CD4-positive, alpha-beta T cell treated with Interleukin-10 for 1 hour (primary cell): ENCODE results near the gene CD33.
A peak's percentile ranks its signal among the peaks of the same experiment; 100 is the strongest.

Source experiments
- DNase-seq: peaks from one replicate; pipeline ENCODE4 v3.0.0-alpha.2; 2020

The CD33 gene

DNA sequence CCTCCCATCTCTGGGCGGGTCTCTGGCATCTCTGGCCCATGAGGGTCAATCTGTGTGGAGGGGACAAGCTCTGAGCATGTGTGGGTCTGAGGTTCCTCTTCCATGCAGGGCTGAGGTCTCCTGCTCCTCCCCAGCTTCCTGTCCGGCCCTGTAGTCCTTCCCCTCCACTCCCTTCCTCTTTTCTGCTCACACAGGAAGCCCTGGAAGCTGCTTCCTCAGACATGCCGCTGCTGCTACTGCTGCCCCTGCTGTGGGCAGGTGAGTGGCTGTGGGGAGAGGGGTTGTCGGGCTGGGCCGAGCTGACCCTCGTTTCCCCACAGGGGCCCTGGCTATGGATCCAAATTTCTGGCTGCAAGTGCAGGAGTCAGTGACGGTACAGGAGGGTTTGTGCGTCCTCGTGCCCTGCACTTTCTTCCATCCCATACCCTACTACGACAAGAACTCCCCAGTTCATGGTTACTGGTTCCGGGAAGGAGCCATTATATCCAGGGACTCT lies at the start of gene CD33:
Gene CD33 (plus strand): TSS at position 183 of the 496 bp plus-strand sequence. CDS start 39 bp downstream, at position 222.
- DNase-seq, result peak; percentile 4

DNA sequence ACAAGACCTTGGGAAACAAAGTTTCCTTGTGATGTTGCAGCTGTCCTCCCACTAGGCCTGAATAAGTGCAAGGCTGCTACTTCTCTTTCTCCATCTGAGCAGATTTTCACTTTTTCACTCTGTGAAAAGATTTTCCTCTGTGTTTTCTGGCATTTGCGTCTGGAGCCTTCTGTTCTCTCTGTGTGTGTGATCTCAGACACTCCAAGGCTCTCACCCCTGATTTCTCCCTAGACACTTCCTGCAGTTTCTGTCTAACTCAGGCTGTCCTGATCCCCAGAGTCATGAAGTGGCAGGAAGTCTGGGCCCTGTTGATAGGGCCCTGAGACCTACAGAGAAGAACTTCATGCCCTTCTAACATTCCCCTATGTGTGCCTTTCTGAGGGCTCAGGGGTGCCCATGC lies 45.6 kb upstream of the CD33 start:
- no peak for DNase-seq

DNA sequence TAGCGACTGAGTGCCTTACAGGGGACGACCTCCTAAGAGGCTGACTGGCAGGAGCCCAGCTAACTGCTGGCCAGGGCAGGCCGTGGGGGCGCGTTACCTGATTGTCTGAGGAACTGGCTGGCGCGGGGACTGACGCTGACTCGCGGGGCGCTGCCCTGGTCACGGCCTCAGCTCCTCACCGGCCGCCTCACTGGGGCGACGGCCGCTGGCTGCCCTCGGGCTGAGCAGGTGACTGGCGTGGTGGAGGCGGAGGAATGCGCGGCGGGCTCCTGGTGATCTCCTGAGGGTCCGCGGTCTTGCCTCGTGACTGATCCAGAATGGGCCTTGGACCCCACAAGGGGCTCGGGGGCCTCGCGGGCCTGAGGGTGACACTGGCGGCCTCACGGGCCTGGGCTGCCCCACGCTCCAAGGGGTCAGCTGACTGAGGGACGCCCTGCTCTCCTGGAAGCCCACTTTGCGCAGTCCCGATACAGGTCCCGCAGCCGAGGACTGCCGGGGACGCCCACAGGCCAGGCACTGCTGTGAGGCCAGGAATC lies 43.4 kb upstream of the CD33 start:
- no peak for DNase-seq

DNA sequence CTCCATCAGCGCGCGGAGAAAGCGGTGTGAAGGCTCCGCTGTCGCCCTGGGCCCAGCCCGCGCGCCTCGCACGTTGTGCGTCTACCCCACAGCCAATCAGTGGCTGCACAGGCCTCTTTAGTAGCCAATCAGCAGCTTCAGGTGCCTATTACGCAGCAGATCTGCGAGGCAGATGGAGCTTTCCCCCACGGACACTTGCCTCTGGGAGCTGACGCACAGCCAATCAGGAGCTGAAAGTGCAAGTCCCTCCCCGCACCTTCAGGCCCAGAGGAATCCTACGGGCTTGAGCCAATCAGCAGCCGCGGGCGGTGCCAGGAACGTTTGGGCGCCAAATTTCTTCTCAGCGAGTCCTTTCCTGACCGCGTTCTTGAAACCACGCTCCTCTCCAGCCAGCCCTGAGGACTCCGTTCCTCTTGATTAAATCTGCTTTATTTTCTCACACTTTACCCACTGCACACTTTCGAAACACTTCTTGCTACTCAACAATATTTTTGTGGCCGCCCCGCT lies 42.9 kb upstream of the CD33 start:
- no peak for DNase-seq

DNA sequence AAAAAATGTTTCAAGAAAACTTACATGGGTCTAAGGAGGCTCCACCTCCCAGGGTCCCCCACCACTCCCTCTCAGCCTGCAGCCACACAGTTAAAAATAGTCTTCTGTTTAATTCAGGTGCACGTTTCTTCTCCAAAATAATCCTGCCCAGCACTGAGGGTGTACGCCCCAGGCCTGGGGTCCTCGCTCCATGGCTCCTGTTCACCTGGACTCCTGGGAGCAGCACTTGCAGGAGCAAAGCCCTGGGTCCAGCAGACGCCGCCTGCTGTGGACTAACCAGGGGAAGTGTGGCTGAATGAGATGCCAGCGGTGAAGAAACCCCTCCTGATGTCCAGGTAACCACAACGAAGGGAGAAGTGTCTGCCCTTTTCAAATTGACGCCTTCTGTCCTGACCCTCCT lies 41.3 kb upstream of the CD33 start:
- DNase-seq, result no peak

DNA sequence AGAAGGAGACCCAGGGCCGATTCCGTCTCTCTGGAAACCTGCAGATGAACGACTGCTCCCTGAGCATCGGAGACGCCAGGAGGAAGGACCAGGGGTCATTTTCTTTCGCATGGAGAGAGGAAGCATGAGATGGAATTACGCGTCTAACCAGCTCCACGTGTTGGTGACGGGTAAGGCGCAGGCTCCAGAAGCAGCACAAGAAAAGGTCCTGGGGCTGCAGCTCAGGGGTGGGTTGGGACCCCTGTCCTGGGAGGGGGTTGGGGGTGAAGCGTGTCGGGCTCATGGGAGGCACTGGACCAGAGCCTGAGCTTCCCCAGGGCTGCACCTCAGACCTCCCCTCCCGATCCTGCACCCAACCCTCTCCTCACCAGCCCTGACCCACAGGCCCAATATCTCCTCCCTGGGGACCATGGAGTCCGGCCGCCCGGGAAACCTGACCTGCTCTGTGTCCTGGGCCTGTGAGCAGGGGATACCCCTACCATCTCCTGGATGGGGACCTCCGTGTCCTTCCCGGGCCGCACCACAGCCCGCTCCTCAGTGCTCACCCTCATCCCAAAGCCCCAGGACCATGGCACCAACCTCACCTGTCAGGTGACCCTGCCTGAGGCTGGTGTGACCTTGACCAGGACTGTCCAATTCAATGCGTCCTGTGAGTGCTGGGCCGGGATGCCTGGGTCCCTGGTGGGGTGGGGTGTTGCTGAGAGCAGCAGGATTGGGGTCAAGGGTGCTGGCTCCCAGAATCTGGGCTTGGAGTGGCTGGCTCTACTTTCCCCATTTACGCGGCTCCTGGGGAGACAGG lies 39.6 kb upstream of the CD33 start:
- DNase-seq, result no peak

DNA sequence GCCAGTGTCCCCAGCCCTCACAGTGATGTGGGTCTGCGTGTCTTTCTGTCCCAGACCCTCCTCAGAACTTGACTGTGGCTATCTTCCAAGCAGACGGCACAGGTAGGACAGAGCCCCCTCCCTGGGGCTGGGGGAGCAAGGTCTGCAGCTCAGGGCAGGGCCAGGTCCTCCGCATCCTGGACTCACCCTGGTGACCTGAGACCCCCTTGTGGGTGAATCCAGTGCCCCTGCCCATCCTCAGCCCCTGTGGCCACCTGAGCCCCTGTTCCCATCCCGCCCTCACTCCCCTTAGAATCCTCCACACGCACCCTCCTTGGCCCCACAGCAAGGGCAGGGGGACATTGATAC lies 39.0 kb upstream of the CD33 start:
- no peak for DNase-seq

DNA sequence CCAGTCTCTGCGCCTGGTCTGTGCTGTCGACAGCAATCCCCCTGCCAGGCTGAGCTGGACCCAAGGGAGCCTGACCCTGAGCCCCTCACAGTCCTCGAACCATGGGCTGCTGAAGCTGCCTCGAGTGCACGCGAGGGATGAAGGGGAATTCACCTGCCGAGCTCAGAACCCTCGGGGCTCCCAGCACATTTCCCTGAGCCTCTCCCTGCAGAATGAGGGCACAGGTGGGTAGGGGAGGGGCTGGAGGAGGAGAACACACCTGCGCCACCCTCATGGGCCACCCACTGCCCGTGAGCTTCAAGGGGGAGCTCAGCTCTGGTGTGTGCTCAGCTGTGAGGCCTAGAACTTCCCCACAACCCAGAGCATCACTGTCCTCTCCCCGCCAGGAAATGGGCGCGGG lies 38.6 kb upstream of the CD33 start:
- no peak for DNase-seq

DNA sequence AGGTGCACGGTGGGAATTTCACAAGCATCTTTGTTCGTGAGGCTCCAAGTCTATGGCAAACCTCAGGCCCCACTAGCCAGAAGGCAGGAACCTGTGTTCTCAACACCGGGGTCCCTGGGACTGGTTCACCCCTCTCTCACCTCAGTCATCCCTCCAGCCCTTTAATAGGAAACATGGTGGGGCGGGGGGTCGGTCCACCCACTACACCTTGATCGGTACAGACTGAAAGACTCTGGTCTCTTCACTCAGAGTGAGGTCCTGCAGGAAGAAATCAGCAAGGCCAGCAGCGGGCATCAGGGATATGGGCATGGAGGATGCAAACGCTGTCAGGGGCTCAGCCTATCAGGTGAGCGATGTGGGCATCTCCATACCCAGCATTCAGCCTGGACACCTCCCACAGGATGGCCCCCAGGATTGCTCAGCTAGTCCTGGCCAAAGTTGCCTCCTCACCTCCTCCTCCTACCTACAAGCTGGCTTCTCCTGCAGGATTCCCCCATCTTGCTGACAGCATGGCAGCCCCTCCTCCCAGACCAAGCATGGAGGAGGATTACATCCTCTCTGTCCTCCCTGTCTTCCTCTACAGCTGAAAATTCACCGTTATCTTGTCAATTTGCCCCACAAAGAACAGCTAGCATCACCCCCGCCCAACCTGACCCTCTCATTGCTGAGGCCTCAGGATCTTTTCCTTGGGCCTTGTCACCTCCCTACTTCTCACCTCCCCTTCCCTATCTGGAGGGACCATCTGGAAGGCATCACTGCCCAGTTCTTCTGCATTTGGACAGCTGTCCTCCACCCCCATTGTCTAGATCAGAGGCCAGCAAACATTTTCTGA lies 37.3 kb upstream of the CD33 start:
- DNase-seq, result no peak

DNA sequence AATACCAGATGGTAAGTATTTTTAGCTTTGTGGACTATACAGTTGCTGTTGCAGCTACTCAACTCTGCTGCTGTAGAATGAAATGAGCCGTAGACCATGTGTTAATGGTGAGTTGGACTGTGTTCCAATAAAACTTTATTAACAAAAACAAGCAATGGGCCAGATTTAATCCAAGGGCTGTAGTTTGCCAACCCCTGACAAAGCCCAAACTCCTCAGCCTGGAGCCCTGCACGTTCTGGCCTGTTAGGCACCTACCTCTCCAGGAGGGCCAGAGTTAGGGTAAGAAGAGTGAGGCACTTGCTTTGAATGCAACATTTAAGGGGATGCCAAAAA lies 36.7 kb upstream of the CD33 start:
- DNase-seq, result no peak

DNA sequence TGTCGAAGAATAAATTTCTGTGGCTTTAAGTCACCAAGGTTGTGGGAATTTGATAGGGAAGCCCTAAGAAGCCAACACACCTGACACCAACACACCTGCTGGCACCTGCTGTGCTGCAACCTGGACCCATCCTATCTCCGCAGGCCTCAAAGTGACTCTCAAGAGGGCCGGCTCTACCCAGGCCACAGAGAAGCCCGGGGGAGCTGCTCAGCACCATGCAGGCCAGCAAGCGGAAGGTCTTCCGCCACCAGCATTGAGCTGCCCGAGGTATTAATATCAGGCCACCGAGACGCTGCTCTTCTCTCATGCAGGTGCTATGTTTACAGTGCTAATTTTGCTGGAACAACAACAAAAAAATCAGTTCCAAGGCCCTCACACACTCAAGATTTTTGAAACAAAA lies 32.2 kb upstream of the CD33 start:
- no peak for DNase-seq

DNA sequence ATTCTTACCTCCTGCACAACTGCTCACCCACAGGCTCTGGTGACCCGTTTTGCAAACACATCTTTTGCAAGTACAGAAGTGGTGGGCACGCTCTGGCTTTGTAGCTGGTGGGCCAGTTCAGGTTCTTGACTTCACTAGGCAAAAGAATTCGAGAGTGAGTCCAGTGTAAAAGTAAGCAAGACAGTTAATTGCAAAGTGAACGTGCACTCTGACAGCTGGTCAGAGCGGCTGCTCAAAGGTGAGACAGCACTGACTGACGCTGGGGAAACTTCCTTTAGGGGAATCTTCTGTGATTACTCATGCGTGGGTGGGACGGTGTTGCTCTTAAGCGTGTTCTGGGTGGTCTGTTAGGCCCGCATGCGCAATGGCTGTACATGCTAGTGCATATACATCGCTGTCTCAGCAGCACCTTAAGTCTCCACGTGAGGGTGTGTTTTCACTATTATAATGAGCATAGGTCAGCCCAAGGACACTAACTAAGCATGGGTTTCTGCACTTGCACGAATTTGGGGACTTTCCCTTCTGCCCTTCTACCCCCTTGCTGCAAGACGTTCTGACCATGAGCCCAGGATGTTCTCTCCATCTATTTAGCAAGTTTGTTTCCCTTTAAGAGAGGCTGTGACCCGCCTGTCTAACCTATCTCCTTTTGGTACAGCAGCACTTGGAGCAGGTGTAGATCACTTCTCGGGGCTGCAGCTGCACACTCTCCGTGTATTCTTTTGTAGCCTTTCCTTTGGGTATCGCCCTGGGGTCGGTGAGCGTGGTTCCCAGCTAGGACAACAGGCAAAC lies 30.2 kb upstream of the CD33 start:
- DNase-seq, result no peak

DNA sequence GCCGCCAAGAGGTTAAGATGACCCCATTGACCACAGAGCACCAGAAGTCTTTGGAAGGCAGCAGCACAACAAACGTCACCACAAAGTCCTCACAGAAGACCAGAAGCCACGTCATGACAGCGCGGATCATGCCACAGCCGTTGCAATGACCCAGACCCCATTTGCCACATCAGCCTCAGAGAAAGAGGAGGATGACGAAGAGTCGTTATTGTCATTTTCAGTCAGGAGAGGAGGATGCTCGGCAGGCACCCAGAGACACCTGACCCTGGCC lies 29.6 kb upstream of the CD33 start:
- no peak for DNase-seq

DNA sequence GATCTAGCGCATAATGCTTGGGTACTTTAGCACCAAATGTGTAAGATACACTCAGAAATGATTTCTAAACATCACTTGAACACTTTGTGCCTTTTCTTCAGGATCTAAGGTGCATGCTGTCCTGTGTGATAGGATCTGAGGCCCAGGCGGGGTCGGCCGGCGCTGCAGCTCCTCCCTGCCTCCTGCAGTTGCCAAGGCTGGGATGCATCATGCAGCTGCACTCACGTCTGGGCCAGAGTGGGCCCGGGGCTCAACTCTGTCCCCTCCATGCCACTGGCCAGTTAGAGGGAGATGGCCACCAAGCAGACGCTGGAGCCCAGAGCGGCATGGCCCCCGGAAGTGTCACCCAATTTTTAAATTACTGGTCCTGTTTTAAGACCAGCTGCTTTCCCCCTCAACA lies 29.3 kb upstream of the CD33 start:
- DNase-seq, result no peak

DNA sequence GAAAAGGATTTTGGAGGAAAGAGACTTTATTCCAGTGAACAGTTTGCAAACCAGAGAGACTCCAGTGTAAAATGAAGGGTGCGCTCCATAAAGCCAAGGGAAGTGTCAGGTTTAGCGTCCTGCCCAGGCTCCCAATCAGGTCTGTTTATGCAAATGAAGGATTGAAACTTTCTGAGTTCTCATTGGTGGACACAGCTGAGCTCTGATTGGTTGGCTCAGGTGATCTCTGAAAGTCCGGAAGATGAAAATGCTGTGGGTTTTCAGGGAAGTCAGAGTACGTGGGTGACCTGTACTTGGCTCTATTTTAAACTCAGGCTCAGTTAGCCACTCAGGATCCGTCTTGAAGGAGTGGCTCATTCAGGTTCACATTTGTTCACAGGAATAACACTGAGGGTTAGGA lies 28.7 kb upstream of the CD33 start:
- DNase-seq, result no peak

DNA sequence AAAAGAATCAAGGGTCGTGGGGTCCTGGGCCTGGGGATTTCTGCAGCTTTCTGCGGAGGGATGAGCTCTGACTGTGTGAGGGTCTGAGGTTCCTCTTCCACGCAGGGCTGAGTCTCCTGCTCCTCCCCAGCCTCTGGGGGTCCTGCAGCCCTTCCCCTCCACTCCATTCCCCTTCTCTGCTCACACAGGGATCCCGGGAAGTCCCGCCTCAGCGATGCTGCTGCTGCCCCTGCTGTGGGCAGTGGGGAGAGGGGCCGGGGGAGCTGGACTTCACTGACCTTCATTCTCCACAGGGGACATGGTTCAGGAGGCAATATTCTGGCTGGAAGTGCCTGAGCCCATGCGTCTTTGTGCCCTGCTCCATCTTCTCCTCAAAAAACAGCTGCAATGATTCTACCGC lies 26.2 kb upstream of the CD33 start:
- no peak for DNase-seq

DNA sequence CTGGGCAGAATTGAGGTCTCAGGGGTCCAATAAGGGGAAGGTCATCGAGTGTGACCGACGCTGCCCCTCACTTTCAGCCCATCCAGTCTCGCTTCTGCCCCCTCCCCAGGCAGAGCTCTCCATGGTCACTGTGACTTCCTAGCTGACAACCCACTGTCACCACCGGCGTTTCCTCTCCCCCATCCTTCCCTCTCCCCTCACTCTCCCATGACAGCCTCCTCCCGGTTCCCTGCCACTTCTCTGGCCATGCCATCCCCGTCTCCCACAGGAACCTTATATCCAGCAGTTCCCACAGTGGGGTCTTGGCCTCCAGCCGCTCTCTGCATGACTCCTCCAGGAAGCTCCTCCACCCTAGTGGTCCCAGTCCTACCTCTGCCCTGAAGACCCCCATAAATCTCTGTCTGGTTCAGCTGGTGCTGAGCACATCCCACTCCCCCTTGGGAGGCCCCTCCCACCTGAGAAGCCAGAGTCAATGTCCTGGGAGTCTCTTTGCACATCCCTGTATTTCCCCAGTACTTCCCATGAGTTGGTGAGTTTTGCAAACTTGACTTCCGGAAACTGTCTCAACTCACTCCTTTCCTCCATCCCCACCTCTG lies 24.7 kb upstream of the CD33 start:
- no peak for DNase-seq

DNA sequence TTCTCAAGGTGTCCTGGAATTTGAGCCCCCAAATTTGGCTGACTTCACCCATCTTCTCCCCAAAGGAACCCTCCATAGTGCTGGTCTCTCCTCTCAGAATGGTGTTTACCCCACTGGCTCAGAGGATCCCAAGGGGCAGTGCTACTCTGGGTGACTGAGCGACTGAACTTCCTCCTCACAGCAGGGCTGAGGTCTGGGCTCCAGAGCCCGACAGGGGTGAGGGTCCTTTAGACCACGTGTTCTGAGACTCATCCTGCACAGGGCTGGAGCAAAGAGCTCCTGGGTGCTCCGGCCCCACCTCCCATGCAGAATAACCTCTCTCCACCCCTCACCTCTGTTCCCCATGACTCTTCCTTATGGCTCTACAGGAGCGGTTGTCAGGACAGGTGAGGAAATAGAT lies 23.2 kb upstream of the CD33 start:
- no peak for DNase-seq

DNA sequence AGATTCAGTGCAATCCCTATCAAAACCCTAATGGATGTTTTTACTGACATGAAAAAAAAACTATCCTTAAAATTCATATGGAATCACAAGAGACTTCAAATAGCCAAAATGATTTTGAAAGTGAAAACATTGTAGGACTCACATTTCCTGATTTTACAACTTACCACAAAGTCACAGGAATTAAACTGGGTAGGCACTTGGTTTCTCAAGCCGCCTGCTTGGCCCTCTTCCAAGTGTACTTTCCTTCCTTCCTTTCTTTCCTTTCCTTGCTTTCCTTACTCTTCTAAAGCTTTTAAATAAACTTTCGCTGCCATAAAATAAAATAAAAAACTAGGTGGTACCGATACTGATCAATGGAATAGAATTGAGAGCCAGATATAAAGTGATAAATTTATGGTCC lies 21.0 kb upstream of the CD33 start:
- DNase-seq, result no peak

DNA sequence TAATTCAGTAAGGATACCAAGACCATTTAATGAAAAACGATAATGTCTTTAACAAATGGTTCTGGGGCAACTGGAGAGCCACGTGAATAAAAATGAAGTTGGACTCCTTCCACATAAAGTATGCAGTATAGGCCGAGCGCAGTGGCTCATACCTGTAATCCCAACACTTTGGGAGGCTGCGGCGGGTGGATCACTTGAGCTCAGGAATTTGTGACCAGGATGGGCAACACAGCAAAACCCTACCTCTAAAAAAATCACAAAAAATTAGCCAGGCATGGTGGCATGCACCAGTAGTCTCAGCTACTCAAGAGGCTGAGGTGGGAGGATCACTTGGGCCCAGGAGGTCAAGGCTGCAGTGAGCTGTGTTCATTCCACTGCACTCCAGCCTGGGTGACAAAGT lies 20.6 kb upstream of the CD33 start:
- DNase-seq, result no peak

DNA sequence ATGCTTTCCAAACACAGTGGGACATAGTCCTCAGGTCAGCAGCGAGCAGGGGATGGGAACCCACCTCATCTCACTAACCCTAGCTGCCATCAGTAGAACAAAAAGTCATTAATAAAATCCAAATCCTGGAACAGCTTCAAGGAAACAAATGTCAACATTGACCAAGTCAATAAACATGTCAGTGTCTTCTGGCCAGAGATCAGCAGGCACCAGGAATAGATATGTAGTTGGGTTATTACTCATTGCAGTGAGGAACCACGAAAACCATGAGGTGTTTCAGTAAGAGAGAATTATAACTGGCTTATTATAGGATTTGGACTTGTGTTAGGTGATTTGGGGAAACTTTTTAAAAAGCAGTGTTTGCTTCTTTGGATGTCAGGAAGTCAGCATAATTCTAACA lies 17.1 kb upstream of the CD33 start:
- no peak for DNase-seq

DNA sequence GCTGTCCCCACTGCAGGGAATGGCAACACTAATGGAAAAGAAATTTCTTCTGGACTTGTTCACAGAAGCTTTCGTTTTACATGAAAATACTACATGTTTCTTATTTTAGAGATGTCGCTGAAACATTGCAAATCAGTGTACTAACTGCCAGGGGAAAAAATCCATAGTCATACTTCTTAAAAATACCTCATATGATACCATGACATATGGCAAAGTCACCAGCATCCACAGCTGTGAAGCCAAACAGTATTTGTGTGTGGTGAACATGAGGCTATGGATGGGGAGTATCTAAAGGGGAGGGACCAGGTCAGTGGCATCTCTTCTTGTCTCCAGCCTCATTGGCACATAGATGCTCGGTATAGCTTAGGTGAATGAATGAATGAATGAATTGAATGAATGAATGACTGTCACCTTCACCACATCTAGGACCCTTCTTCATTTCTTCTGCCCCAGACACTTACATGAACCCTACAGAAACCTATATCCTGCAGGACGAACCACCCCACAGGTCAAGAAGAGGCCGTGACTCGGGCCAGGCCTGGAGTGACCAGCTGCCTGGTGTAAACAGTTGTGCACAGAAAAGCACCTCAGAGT lies 14.6 kb upstream of the CD33 start:
- DNase-seq, result no peak
